ENCODE measurements around the gene CNTN4. TPM values are rescaled to one million over a fixed set of nuclear protein-coding genes. Genes with fewer than 3 reads are reported as not detected.

The CNTN4 gene
- total and polyA plus RNA-seq, 10 donors = 0.20 to 4.3 (median 1.5) TPM

- Histone ChIP-seq H3K9me3 (no peaks in the 10 kb centered on the region), H3K4me1 (no peaks in the 10 kb centered on the region), H3K27me3 (replicated peaks in 1 of 7) (no peaks in the 10 kb centered on the region), H3K4me3 (no peak overlapping the region), H3K27ac (no peak overlapping the region), H3K36me3 (no peaks in the 10 kb centered on the region)
- intact Hi-C loops (cut with DNase I; ENCODE audit: low total_unique reads) = no loop called here
- TF ChIP-seq CTCF (IDR thresholded peaks at IDR 0.05 in 8 of 11, conservative IDR thresholded peaks at IDR 0.05 in 3 of 11) (no peak), POLR2AphosphoS5 (IDR thresholded peaks at IDR 0.05) (no peak), POLR2A (IDR thresholded peaks at IDR 0.05) (no peak)
- 87 to 99% (median 91%) methylated on average over 2 of the region's 2 CpGs for WGBS, 5 donors
- no peak for DNase-seq
Observed at GRCh38 chr3:3065876-3066275, 967.2 kb downstream of the CNTN4 start.

DNA sequence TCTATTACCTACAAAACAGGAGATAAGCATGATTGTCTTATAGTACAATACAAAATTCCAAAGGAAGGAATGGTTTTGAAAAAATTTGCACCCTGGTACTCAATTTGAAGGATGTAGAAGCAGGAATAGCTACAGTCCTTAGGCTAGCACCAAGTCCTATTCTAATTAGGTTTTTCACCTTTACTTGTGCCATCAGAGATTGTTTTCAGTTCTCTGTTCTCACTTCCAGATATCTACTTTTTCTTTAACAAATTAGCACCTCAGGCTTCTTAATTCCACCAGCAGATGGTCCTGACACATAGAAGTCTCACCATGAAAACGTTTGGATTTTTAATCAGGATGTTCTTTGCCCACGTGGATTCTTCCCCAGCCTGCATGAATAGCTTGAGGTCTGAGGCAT is 967.7 kb downstream of the CNTN4 start:
- Histone ChIP-seq H3K4me3 (no peak overlapping the region), H3K27ac (no peak overlapping the region), H3K4me1 (no peaks in the 10 kb centered on the region), H3K36me3 (no peaks in the 10 kb centered on the region), H3K27me3 (replicated peaks in 1 of 7) (no peaks in the 10 kb centered on the region), H3K9me3 (no peaks in the 10 kb centered on the region)
- DNase-seq = no peak
- intact Hi-C loops (cut with DNase I; ENCODE audit: low total_unique reads) = no loop called here
- no peak for TF ChIP-seq POLR2A (IDR thresholded peaks at IDR 0.05)
- TF ChIP-seq CTCF (IDR thresholded peaks at IDR 0.05 in 8 of 11, conservative IDR thresholded peaks at IDR 0.05 in 3 of 11) = no peak
- TF ChIP-seq POLR2AphosphoS5 (IDR thresholded peaks at IDR 0.05) = no peak
- 35 to 56% (median 55%) methylated on average over 2 of the region's 2 CpGs for WGBS, 5 donors

DNA sequence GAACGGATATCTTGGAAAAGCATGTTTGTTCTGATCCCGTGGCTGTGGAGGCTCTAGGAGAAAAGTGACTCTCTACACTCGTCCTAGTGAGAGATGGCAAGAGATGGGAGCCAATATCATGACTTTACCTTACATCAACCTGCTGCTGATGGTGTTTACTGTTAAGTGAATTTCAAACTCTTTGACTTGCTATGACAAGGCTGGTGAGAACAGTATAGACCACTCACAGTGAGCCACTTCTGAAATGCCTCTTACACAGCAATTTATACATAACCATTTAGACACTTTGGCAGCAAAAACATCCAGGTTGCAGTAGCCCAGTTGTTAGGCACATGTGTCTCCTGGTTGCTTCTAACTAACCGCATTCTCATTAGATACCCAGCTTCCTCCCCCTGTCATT is 968.2 kb downstream of the CNTN4 start:
- no peak for TF ChIP-seq POLR2A (IDR thresholded peaks at IDR 0.05)
- no peak for TF ChIP-seq POLR2AphosphoS5 (IDR thresholded peaks at IDR 0.05)
- no peak for TF ChIP-seq CTCF (IDR thresholded peaks at IDR 0.05 in 8 of 11, conservative IDR thresholded peaks at IDR 0.05 in 3 of 11)
- intact Hi-C loops (cut with DNase I; ENCODE audit: low total_unique reads) = no loop called here
- Histone ChIP-seq H3K4me3 (no peak overlapping the region), H3K9me3 (no peaks in the 10 kb centered on the region), H3K27me3 (replicated peaks in 1 of 7) (no peaks in the 10 kb centered on the region), H3K4me1 (no peaks in the 10 kb centered on the region), H3K36me3 (no peaks in the 10 kb centered on the region), H3K27ac (no peak overlapping the region)
- 79 to 89% (median 85%) methylated on average over 4 of the region's 4 CpGs for WGBS, 5 donors
- DNase-seq = no peak

- Histone ChIP-seq H3K4me1 (no peaks in the 10 kb centered on the region), H3K27me3 (replicated peaks in 1 of 7) (no peaks in the 10 kb centered on the region), H3K36me3 (no peaks in the 10 kb centered on the region), H3K27ac (no peak overlapping the region), H3K9me3 (no peaks in the 10 kb centered on the region), H3K4me3 (no peak overlapping the region)
- intact Hi-C loops (cut with DNase I; ENCODE audit: low total_unique reads) = no loop called here
- no peak for TF ChIP-seq POLR2A (IDR thresholded peaks at IDR 0.05)
- TF ChIP-seq POLR2AphosphoS5 (IDR thresholded peaks at IDR 0.05) = no peak
- no peak for TF ChIP-seq CTCF (IDR thresholded peaks at IDR 0.05 in 8 of 11, conservative IDR thresholded peaks at IDR 0.05 in 3 of 11)
- WGBS, 5 donors = 77 to 93% (median 88%) methylated on average over 1 of the region's 1 CpG
- DNase-seq = no peak
Observed at GRCh38 chr3:3068358-3068881, 969.8 kb downstream of the CNTN4 start.

All from spleen (tissue), 11 donors.